Motor neuron (in vitro differentiated cells): ENCODE measurements around the gene PSMD7. TPM values are rescaled to one million over a fixed set of nuclear protein-coding genes. Genes with fewer than 3 reads are reported as not detected.
"Not testable (repeated sequence)": the region's sequence is repeated elsewhere in the genome, so short reads cannot be mapped to it uniquely, and the experiment has no call there.

Experiments used
- ATAC-seq, 8 experiments: fragments of 200-7000 bp; cut with Tn5 transposase; replicated peaks in 6 of 8; 2 replicates each; pipeline ENCODE4 v1.8.0; 2021; ENCODE audit warnings: mild to moderate bottlenecking in 8 of 8, moderate library complexity in 8 of 8
- H3K27ac ChIP-seq, 2 donors: fragments of 250-450 bp; sonication (Bioruptor Pico); 2 replicates each; pipeline ENCODE4 v1.9.0; 2021; ENCODE audit warnings: antibody characterized with exemption in 2 of 2, mild to moderate bottlenecking in 2 of 2, moderate library complexity in 1 of 2
- H3K4me1 ChIP-seq, 2 donors: fragments of 250-450 bp; sonication (Bioruptor Pico); replicated peaks in 1 of 2; 2 replicates each; pipeline ENCODE4 v1.6.1; 2021; ENCODE audit warnings: antibody characterized with exemption in 2 of 2, mild to moderate bottlenecking in 2 of 2, moderate library complexity in 1 of 2
- H3K4me3 ChIP-seq, 5 donors: fragments of 250-450 bp; sonication (Bioruptor Pico); 2 replicates each; pipeline ENCODE4 v1.9.0; 2021; ENCODE audit warnings: antibody characterized with exemption in 5 of 5, mild to moderate bottlenecking in 5 of 5, moderate library complexity in 4 of 5
- WGBS, 10 experiments: fragments of 450-650 bp; shearing (Covaris generic); methylation state at CpG; one replicate each; pipeline ENCODE4 v1.0.0; 2022; 5-methylcytosine and 5-hydroxymethylcytosine counted together
- in situ Hi-C, 9 experiments: fragments of 400-800 bp; cut with MboI; loops; one replicate each; pipeline ENCODE4 v1.15.0; 2021; ENCODE audit warnings: low sequenced_read_pairs in 9 of 9, low pct_unique_long_range_greater_than_20kb in 2 of 9; ENCODE audit not compliant: unreplicated experiment in 9 of 9
- total RNA-seq, 8 experiments: library from RNA; unstranded; fragments of 300-600 nt; gene quantifications; 2 replicates each; pipeline versions ENCODE4 v1.2.3 to v1.2.4, GENCODE V29; 2022

The PSMD7 gene
- total RNA-seq, 8 experiments from 2014 or later, result 72.2 to 183 (median 126) TPM

DNA sequence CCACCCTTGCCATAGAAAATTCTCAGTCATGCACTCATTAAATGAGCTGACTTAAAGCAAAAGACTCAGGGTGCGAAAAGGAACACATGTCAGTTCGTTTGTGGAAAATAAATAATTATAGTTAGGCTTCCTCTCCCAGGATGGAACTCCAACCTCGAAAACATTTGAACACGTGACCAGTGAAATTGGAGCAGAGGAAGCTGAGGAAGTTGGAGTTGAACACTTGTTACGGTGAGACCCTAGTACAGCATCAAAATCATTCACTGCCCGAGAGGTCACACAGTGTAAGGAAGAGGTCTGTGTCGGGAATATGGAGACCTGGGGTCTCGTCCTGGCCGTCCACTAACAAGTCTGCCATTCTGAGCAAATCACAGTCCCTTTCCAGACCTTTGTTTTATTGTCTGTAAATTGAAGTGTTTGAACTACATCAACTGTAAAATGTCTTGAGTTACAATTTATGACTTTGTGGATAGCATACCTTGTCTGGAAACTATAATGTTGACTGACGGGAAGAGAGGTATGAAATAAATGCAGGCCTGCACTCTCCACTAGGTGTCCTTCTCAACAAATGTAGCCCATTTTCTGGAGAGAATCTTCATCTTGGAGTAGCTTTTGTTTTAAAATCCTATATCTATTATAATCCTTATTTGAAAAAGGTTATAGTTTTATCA lies 7.7 kb downstream of the PSMD7 start:
- Histone ChIP-seq H3K27ac (no peak overlapping the region), H3K4me3 (no peak overlapping the region), H3K4me1 (no peaks in the 10 kb centered on the region)
- in situ Hi-C loops, result loop anchor here in 2 of 9 experiments (25.0 kb wide), 2 partner anchors 133 to 333 kb away; no protein-coding TSS in a partner anchor
- 36 to 94% (median 89%) methylated on average over 2 to 10 of the region's 10 CpGs; no CpG with 5 or more reads in 2 of the 10 experiments for whole genome bisulfite sequencing, 10 experiments
- peak in 2 of 8 experiments; percentile 12 to 28 for ATAC-seq

DNA sequence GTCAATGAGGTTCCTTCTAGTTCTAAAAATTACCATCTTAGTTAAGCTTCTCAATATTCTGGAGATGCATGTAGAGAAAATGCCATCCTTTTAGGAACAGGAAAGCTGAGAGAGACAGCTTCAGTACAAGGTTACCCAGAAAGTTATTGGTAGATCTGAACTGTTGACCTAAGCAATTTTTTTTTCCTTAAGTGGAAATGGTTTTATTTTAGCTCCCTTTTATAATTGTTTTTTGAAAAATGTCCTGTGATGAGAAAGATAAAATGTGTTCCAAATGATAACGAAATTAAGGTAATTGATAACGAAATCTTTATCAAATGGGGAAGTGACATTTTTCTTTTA lies 8.2 kb downstream of the PSMD7 start:
- H3K4me3 ChIP-seq, result no peak overlapping the region
- 60 to 100% (median 93%) methylated on average over 1 to 2 of the region's 2 CpGs for WGBS, 10 experiments
- no peaks in the 10 kb centered on the region for H3K4me1 ChIP-seq
- H3K27ac ChIP-seq, result no peak overlapping the region
- in situ Hi-C loops, result loop anchor here in 2 of 9 experiments (25.0 kb wide), 2 partner anchors 132 to 332 kb away; no protein-coding TSS in a partner anchor
- ATAC-seq, result no peak

DNA sequence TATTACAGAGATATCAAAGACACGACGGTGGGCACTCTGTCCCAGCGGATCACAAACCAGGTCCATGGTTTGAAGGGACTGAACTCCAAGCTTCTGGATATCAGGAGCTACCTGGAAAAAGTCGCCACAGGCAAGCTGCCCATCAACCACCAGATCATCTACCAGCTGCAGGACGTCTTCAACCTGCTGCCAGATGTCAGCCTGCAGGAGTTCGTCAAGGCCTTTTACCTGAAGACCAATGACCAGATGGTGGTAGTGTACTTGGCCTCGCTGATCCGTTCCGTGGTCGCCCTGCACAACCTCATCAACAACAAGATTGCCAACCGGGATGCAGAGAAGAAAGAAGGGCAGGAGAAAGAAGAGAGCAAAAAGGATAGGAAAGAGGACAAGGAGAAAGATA lies 8.7 kb downstream of the PSMD7 start:
- no peaks in the 10 kb centered on the region for H3K4me1 ChIP-seq
- 84 to 100% (median 95%) methylated on average over 2 to 10 of the region's 11 CpGs; no CpG with 5 or more reads in 1 of the 10 experiments for WGBS, 10 experiments
- H3K27ac ChIP-seq, result no peak overlapping the region
- H3K4me3 ChIP-seq, result no peak overlapping the region
- in situ Hi-C loops, result loop anchor here in 2 of 9 experiments (25.0 kb wide), 2 partner anchors 132 to 332 kb away; no protein-coding TSS in a partner anchor
- ATAC-seq, result no peak

DNA sequence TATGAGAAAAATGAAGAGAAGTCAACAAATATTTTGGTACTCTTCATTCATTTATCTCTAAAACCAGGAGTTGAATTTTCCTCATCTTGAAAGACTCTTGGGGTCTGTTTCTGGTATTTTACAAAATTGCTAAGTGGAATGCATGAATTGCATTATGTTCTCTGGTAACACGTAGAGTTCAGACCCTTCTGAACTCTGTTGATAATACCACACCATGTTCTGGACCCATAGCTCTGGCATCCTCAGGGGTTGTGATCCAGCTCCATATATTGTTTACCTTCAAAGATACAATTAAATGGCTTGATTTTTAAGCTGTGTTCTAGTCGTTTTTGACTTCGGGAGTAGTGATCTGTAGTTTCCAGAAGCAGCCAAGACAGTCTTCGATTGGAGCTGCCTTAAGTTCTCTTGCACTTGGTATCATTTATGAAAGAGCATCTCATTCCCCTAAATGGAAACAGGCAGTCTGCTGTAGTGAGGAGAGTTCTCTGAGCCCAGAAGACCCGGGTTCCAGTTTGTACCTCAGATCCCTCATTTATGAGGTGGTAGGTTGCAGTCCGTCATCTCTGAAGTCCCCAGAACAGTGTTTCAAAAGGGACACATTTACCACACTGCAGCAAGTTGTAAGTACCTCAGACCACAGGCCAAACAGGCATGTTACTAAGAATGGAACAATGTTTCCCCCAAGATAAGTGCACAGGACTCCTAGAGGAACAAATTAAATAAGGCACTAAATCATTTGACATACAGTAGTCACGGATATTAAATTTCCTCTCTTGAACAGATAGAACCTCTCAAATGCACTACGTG lies 9.6 kb downstream of the PSMD7 start:
- Histone ChIP-seq H3K4me3 (no peak overlapping the region), H3K4me1 (no peaks in the 10 kb centered on the region), H3K27ac (no peak overlapping the region)
- in situ Hi-C loops, result loop anchor here in 2 of 9 experiments (25.0 kb wide), 2 partner anchors 131 to 331 kb away; no protein-coding TSS in a partner anchor
- ATAC-seq, result no peak
- 45 to 100% (median 78%) methylated on average over 1 to 7 of the region's 8 CpGs for WGBS, 10 experiments

DNA sequence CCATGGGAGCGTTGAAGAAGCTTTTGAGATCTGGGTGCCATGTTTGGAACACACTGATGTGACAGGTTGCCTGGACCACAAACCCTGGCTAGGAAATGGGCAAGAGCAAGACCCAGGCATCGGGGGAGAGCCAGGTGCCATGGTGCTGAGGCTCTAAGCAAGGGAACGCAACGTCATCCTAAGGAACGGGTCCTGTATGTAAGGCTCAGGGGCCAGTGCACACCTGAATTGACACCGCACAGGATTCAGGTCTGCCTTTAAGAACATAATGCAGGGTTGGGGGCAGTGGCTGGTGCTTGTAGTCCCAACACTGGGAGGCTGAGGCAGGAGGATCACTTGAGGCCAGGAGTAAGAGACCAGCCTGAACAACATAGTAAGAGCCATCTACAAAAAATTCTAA lies 10.8 kb downstream of the PSMD7 start:
- ATAC-seq, result no peak
- Histone ChIP-seq H3K4me1 (no peaks in the 10 kb centered on the region), H3K4me3 (no peak overlapping the region), H3K27ac (no peak overlapping the region)
- WGBS, 10 experiments, result 60 to 100% (median 96%) methylated on average over 1 to 6 of the region's 6 CpGs; no CpG with 5 or more reads in 2 of the 10 experiments
- in situ Hi-C loops, result loop anchor here in 2 of 9 experiments (25.0 kb wide), 2 partner anchors 130 to 330 kb away; no protein-coding TSS in a partner anchor

DNA sequence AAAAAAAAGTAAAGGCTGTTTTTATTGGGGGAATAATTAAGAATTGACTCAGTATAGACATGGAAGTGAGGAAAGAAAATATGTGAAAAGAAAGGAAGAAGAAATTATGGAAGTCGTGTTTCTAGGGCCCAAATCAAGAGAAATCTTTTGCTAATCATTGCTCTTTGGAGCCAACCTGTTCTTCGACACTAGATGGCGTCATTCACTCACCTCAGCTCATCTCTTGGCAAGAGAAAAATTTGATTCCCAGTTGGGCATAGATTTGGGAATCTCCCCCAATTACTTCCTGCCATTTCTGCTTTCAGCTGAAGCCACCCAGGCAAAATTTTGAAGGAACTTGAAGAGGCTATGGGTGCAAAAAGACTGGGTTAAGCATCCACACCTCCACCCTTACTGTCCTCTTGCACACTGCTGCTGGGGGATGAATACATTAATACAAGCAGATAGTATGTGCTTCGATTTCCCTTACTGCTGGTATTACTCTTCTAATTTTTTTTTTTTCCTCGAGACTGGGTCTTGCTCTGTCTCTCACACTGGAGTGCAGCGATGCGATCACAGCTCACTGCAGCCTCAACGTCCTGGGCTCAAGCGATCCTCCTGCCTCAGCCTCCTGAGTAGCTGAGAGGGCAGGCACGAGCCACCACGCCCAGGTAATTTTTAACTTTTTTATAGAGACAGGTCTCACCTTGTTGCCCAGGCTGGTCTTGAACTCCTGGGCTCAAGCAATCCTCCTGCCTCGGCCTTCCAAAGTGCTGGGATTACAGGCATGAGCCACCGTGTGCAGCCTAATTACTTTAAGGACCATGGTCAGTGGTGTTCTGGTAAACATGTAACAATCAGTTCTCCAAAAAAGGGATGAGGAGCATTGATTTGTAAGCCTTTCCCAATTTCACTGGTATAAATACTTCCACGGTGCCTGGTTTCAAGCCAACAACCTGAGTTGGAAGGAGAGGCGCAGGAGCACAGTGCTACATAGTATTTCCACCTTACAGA lies 13.5 kb downstream of the PSMD7 start:
- peak in 6 of 8 experiments; percentile 31 to 65 (median 48) for ATAC-seq
- 33 to 79% (median 54%) methylated on average over 1 to 12 of the region's 15 CpGs for WGBS, 10 experiments
- H3K4me3 ChIP-seq, result no peak overlapping the region
- H3K4me1 ChIP-seq, result no peaks in the 10 kb centered on the region
- H3K27ac ChIP-seq, result no peak overlapping the region
- in situ Hi-C loops, result loop anchor here in 2 of 9 experiments (25.0 kb wide), 2 partner anchors 127 to 327 kb away; no protein-coding TSS in a partner anchor

DNA sequence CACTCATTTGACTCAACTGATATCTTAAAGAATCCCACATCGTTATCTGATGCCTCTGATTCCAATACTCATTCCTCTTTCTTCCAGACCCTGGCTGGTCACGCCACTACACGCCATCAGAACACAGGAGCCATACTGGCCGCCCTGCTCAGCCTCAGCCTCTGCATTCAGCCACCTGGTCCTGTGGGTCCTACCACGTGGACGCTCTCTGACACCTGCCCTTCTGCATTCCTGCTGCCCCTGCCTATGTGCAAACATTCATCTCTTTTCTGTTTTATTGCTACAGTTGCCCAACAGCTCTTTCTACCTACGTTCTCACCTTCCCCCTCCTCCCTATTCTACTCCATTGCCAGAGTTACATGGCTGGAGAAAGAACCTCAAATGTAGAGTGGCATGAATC lies 18.4 kb downstream of the PSMD7 start:
- no peak overlapping the region for H3K4me3 ChIP-seq
- 50 to 100% (median 87%) methylated on average over 1 to 6 of the region's 7 CpGs for WGBS, 10 experiments
- in situ Hi-C loops, result loop anchor here in 2 of 9 experiments (25.0 kb wide), 2 partner anchors 122 to 322 kb away; no protein-coding TSS in a partner anchor
- no peak overlapping the region for H3K27ac ChIP-seq
- ATAC-seq, result no peak
- no peaks in the 10 kb centered on the region for H3K4me1 ChIP-seq

DNA sequence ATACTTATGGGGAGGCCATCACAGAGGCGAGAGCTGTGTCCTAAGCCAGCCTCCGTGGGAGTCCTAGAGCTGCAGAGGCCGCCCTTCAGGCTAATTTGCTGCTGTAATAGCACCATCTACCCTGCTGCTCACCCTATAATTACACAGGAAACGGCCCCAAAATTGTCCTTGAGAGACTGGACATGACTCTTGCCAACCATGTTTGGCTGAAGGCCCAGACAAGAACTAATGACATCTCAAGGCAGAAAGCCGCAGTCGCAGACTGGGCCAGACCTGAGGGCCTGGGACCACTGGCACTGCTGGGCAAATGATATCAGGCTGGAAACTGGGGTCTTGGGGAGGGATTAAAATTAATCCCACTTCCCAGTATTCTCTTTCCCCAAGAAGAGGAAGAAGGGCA lies 24.1 kb downstream of the PSMD7 start:
- 80 to 100% (median 97%) methylated on average over 2 to 5 of the region's 6 CpGs; no CpG with 5 or more reads in 4 of the 10 experiments for WGBS, 10 experiments
- Histone ChIP-seq H3K4me3 (no peak overlapping the region), H3K4me1 (peaks cover 0 to 8% of the 10 kb centered on the region in 2 donors), H3K27ac (no peak overlapping the region)
- in situ Hi-C loops, result loop anchor here in 2 of 9 experiments (25.0 kb wide), 2 partner anchors 117 to 317 kb away; no protein-coding TSS in a partner anchor
- ATAC-seq, result no peak

DNA sequence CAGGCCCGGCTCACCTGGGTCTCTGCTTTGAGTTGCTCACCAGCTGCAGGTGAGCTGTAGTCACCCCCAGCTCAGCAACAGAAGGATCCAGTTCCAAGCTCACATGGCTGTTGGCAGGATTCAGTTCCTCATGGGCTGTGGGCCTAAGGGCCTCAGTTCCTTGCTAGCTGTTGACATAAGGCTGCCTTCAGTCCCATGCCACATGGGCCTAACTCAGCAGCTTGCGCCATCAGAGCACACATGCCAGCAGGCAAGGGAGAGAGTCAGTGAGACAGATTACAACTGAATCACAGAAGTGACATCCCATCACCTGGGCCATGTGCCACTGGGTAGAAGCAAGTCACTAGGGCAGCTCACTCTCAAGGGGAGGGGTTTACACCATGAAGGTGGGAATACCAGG lies 24.7 kb downstream of the PSMD7 start:
- Histone ChIP-seq H3K4me1 (peaks cover 0 to 8% of the 10 kb centered on the region in 2 donors), H3K27ac (no peak overlapping the region), H3K4me3 (no peak overlapping the region)
- in situ Hi-C loops, result loop anchor here in 2 of 9 experiments (25.0 kb wide), 2 partner anchors 116 to 316 kb away; no protein-coding TSS in a partner anchor
- 86 to 100% methylated on average over 1 to 2 of the region's 2 CpGs; no CpG with 5 or more reads in 8 of the 10 experiments for WGBS, 10 experiments
- ATAC-seq, result no peak

DNA sequence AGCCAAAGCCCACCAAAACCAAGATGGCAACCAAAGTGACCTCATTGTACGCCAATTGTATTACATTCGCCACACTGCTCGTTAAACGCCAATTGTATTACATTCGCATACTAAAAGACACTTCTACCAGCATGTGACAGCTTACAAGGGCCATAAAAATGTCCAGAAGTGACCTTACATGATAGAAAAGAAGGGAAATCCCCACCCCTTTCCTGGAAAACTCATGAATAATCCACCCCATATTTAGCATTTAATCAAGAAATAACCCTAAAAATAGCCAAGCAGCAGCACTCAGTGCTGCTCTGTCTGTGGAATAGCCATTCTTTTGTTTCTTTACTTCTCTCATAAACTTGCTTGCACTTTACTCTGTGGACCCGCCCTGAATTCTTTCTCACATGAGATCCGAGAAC lies 25.7 kb downstream of the PSMD7 start:
- Histone ChIP-seq H3K27ac (peak overlapping the region in 1 of 2 donors; percentile 72), H3K4me3 (no peak overlapping the region), H3K4me1 (peaks cover 0 to 8% of the 10 kb centered on the region in 2 donors)
- in situ Hi-C loops, result loop anchor here in 2 of 9 experiments (25.0 kb wide), 2 partner anchors 115 to 315 kb away; no protein-coding TSS in a partner anchor
- ATAC-seq, result peak in 7 of 8 experiments; percentile 79 to 91 (median 89)
- 40 to 100% (median 76%) methylated on average over 1 to 7 of the region's 7 CpGs; no CpG with 5 or more reads in 1 of the 10 experiments for WGBS, 10 experiments

DNA sequence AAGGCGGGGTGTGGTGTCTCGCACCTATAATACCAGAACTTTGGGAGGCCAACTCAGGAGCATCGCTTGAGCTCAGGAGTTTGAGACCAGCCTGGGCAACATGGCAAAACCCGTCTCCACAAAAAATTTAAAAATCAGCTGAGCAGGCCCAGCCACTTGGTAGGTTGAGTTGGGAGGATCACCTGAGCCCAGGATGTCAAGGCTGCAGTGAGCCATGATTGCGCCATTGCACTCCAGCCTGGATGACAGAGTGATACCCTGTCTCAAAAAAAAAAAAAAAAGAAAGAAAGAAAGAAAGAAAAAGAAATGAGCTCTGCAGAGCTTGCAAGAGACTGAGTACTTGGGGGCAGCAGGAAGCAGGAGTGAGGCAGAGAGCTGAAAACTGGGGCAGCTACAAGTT lies 28.2 kb downstream of the PSMD7 start:
- in situ Hi-C loops, result loop anchor here in 2 of 9 experiments (25.0 kb wide), 2 partner anchors 113 to 313 kb away; no protein-coding TSS in a partner anchor
- H3K4me1 ChIP-seq, ATAC-seq, H3K4me3 ChIP-seq, H3K27ac ChIP-seq: not testable (repeated sequence)
- 80 to 100% (median 100%) methylated on average over 1 to 3 of the region's 5 CpGs; no CpG with 5 or more reads in 5 of the 10 experiments for WGBS, 10 experiments

DNA sequence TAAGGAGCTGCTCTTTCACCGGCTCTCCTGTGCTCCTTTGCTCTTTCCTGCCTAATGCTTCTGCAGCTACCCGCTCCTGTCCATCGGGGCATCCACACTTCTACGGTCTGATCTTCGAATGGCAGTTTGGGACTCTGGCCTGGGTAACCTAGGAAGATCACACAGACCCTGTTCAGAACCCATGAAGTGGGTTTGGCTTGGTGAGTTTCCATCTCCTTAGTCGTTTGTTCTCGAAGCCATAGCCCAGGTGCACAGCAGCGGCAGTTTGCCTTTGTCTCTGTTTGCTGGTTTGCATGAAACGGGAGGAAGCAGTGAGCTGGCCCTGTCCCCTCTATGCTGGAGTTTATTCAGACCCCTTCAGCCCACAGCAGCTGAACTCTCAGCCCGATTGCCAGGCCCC lies 29.0 kb downstream of the PSMD7 start:
- Histone ChIP-seq H3K4me1 (peaks cover 0 to 8% of the 10 kb centered on the region in 2 donors), H3K27ac (no peak overlapping the region), H3K4me3 (no peak overlapping the region)
- no peak for ATAC-seq
- in situ Hi-C loops, result no loop called here
- WGBS, 10 experiments, result 62 to 100% (median 76%) methylated on average over 1 to 6 of the region's 10 CpGs; no CpG with 5 or more reads in 3 of the 10 experiments
